GM21529 (cell line): ENCODE results near the gene HNF4A.
"Not testable (repeated sequence)": the region's sequence is repeated elsewhere in the genome, so short reads cannot be mapped to it uniquely, and the experiment has no call there.

Experiments used
- ATAC-seq: cut with Tn5 transposase; IDR thresholded peaks from one replicate; pipeline ENCODE4 v1.9.1; 2021; ENCODE audit not compliant: unreplicated experiment

The HNF4A gene

DNA sequence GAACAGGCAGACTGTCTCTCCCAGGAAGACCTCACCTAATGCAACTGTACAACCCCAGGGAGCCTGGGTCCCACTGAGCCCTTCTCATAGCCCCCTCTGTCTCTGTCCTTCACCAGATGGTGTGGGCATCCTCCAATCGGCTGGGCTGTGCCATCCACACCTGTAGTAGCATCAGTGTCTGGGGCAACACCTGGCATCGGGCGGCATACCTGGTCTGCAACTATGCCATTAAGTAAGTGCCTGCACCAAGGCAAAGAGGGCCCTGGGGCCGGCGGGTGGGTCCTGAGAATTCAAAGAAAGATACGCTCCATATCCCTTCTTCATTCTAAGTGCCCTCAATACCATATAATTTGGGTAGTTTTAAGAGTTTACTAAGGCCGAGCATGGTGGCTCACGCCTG is 10.4 kb upstream of the HNF4A start:
- ATAC-seq: no peak

DNA sequence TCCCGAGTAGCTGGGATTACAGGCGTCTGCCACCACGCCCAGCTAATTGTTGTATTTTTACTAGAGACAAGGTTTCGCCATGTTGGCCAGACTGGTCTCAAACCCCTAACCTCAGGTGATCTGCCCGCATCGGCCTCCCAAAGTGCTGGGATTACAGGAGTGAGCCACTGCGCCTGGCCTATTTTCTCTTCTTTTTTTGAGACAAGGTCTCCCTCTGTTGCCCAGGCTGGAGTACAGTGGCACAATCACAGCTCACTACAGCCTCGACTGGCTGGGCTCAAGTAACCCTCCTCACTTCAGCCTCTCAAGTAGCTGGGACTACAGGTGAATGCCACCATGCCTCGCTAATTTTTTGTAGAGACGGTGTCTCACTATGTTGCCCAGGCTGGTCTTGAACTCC is 9.6 kb upstream of the HNF4A start:
- not testable (repeated sequence) for ATAC-seq

DNA sequence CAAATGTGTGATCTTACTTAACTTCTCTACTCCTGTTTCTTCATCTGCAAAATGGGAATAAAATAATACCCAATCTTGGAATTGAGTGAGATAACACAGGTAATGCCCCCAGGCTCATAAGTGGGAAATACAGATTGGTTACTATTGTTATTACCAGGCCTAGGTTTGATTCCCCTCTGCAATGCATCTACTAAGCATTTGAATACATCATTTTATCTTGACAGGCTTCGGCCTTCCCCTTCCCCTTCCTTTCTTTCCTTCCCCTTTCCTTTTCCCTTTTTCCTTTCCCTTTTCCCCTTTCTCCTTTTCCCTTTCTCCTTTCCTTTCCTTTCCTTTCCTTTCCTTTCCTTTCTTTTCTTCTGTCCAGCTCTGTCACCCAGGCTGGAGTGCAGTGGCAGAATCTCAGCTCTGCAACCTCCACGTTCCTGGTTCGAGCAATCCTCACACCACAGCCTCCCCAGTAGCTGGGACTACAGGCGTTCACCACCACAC is 7.3 kb upstream of the HNF4A start:
- ATAC-seq: no peak

DNA sequence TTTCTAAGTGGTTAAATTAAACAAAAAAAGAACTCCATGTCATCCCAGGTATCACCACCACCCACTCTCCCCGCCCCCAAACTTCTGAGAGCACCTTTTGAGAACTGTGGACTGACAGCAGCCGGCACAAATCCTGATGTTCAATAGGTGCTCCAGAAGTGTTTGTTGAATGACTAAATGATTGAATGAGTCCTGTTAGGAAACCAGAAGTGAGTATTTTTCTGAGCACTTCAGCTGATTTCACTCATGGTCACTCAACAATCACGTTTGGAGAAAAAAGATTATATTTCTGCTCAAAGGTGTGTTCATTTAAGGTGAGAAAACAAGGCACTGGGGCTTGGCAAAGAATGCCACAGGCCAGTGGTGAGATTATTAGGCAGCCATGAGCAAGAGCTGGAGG is 6.2 kb upstream of the HNF4A start:
- no peak for ATAC-seq

DNA sequence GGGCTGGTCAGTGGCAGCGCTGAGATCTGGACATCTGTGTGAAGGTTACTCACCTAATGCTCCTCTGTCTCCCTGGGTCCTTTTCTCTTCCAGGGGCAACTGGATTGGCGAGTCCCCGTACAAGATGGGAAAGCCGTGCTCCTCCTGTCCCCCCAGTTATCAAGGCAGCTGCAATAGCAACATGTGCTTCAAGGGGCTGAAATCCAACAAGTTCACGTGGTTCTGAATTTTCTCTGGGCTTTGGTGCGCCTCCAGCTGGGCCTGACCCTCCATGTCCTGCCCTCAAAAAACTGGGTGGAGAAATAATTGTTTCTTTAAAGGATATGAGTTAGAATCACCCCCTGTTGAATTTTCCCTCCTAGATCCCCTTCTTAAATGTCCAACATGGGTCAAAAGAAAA is 4.9 kb upstream of the HNF4A start:
- ATAC-seq: no peak

DNA sequence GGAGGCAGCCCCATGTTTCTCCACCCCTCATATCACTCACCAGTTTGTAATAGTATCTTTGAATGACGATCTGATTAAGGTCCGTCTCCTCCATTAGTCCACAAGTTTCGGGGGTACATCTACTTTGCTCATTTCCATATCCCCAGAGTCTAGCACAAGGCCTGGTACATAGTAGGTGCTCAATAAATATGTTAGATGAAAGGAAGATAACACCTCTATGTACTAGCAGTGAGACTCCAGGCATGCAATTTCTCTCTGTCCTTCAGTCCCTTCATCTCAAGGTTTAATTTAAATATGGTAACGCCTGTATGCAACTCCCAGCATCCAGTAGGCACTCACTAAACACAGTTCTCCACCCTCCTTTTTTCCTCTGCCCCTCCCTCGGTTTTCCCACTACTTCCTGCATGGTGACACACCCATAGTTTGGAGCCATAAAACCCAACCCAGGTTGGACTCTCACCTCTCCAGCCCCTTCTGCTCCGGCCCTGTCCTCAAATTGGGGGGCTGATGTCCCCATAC is 461 bp upstream of the HNF4A start:
- ATAC-seq: no peak

DNA sequence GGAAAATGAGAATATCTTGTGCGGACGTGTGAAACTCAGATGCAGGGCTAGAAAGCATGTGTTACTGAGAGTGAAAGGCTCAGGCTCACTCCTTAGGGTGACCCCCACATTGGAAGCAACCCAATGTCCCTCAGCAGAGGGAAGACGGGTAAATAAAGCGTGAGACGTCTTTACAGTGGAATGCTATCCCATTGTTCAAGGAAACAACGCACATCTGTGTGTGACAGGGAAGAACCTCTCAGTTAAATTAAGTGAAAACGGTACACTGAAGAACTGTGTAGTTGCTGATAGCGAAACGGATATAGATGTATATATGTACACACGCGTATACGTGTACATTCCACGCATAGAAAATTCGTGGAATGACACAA is 839 bp downstream of the HNF4A start:
- ATAC-seq: no peak

DNA sequence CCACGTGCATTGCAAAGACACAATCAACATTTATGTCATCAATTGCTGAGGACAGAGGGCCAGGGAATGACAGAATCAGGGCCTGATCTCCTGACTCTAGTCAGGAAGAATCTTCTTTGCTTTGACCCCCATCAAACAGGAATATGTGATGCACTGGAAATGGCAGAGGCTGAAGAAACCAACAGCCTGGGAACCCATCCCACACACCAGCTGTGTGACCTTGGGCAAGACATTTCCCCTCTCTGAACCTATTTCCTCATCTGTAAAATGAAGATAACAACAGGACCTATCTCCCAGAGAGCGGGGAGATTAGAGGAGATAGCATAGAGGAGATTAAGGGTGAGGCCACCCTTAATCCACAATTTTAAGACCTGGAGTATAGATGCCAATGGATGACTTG is 1.5 kb downstream of the HNF4A start:
- no peak for ATAC-seq

DNA sequence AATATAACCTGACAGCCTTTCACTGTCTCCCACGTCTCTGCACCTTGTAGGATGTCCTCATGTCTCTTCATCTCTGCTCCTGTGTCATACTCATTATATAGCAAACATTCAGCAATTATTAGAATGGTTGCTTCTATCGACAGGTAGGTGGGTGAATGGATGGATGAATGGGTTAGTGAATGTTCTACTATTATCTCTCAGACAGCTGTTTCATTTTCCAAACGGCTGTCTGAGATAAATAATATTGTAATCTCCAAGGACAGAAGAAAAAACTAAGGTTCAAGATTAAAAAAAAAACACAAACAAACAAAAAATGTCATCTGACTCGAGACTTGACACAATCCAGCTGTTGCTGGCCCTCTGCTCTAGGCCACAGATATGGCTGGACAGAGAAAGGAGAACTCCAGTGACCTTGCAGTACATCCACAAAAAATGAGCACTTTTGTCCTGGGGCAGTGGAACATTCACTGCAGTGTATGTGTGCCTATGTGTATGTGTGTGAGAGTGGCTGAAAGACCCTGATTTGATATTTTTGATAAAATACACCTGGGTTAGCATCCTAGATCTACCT is 2.1 kb downstream of the HNF4A start:
- ATAC-seq: no peak

DNA sequence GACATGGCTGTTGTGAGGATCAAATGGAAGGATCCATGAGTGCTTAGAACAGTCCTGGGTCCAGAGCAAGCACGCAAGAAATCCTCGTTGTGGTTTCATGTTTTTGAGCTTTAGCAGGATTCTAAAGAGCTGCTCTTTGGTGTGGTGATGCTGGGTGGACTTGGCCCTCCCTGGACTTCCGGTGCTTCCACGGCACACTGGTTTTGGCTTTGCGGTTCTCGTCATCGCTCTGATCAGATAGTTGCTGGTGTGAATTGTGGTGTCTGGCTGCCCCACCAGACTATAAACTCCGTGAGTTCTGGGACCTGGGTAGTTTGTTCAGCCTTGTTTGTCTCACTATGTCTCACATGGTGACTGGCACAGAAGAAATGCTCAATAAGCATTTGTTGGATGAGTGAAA is 3.3 kb downstream of the HNF4A start:
- no peak for ATAC-seq

DNA sequence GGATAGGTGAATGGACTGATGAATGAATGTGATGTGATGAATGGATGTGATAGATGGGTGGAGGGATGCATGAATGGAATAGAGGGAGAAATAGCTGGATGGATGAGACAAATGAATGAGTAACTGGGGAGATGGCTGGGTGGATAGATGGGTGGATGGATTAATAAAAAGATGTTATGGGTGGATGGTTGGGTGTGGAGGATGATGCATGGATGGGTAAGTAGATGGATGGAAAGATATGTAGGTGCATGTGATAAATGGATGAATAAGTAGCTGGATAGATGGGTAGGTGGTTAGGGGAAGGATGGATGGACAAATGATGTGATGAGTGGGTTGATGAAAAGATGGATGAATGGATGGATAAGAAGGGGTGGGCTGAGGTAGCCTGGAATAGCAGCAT is 4.7 kb downstream of the HNF4A start:
- ATAC-seq: no peak

DNA sequence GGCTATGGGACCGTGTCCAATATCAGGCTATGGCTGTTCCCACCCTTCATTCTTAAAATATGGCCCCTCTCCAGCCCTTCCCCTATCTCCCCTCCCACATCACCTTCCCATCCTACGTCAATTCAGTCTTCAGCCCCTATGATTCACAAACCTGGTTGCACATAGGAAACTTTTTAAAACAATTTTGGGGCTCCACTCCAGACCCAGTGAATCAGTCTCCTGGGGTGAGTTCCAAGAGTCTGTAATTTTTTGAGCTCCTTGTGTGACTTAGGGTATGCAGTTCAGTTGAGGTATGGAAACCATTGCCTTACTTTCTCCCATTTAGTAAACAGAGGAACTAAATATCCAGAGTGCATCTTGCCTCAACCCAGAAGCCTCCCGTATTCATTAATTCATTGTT is 5.5 kb downstream of the HNF4A start:
- no peak for ATAC-seq

DNA sequence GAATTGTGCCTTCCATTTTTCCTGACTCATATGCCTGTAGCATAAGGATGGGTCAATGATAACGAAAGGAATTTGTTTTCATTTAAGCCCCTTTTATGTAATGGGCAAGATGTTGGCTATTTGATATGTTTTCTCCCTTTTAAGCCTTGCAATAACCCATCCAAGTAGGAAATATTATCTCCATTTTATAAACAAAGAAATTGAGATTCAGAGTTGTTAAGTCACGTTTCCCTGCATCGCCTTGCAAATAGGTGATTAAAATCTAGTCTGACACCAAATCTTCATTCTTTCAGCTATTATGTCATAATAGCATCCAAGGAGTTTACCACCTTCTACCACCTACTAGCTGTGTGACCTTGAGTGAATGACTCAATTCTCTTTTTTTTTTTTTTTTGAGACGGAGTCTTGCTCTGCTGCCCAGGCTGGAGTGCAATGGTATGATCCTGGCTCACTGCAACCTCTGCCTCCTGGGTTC is 7.0 kb downstream of the HNF4A start:
- no peak for ATAC-seq

DNA sequence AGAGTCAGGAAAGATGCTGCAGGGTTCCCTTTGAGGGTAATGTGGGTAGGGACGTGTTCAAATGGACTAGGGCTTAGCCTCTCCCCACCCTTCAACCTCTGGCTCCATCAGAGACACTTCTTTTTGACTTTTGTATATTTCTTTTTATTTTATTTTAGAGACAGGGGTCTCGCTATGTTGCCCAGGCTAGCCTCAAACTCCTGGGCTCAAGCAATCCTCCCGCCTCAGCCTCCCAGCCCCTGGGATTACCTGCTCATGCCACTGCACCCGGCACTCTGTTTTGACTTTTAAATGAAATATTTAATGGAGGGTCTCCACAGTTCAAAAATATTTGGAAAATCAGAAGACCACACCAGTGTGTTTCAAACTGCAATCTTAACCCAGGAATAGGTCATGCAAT is 8.6 kb downstream of the HNF4A start:
- ATAC-seq: no peak

DNA sequence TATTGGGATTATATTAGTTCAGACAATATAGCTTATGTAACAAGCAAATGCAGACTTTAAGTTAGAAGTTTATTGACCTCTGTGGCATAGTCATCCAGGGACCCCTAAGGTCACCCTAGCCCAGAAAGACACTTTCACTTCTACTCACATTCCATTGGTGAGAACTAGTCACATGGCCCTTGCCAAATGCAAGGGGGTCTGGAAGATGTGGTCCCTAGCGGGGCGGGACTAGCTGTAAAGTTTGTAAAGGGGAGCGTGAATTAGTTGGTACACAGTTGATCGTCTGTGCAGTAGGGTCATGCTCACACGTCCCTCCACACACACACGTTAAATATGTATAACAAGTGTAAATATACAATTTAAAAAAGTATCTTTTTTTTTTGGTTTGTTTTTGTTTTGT is 9.3 kb downstream of the HNF4A start:
- no peak for ATAC-seq

DNA sequence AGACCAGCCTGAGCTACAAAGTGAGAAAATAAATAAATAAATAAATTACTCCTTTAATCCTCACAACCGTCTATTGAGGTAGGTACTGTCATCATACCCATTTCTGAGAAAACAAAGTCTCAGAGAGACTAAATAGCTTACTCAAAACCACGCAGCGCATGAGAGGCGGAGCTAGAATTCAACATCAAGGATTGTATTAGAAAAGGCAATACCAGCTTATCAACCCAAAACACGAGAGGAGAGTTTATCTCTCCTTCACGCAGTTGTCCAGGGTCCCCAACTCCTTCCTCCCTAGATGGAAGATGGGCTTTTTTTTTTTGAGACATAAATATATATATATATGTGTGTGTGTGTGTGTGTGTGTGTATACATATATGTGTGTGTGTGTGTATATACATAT is 12.2 kb downstream of the HNF4A start:
- no peak for ATAC-seq

DNA sequence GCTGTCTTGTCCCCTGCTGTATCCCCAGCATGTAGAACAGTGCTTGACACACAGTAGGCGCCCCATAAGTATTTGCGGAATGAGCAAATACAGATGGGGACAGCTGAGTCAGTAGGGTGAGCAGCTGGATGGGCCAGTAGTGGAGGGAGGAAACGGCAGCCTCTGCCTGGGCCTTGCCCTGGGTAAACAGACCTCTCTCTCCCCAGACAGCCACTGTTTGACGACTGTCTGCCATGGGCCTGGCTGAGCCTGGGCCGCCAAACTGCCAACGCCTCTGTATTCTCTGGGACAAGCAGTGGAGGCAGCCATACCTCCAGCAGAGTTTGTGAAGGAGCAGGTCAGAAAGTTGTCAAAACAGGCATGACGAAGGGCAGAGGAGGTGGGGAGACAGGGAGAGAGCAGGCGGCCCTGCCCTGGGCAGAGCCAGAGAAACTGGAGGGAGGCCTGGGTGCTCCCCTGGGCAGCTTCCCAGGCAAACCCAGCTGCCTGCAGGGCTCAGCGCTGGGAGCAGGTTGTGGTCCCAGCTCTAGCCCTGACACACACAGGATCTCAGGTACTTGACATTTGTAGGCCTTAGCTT is 15.2 kb downstream of the HNF4A start:
- ATAC-seq: no peak

DNA sequence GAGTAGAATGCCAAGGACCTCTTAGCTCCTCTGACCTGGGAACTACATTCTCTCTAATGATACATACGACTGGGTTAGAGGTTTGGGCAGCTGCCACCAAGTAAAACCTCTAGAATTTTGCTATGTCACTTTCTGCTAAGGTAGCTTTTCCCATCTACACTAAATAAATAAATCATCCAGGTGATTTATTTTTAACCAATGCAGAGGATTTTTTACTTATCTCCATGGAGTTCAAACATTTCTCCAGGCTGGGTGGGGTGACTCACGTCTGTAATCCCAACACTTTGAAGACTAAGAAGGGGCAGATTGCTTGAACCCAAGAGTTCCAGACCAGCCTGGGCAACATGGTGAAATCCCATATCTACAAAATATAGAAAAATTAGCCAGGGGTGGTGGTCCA is 27.1 kb downstream of the HNF4A start:
- no peak for ATAC-seq

DNA sequence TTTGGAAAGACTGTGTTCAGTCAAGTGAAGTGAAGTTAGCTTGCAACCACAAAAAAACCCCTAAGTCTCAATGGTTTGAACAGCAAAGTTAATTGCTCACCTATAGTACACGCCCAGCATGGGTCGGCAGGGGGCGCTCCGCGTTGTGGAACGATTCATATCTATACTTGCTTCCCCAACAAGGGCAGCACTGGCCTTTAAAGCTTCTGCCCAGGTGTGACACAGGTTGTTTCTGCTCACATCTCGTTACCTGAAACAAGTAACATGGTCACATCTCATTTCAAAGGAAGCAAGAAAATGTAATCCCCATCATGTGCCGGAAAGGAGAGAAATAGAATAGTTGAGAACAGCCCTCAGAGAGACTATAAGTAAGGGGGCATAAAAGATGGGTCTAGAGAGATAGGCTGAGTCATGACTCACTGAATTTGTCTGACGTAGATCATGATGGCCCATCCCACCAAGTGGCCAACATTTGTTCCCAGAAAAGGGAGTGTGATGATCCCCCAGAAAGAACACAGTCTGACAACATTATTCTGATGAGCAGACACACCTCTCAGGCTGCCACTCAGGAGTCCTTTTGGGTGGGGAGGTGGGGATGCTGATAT is 29.0 kb downstream of the HNF4A start:
- peak; percentile 71 for ATAC-seq

DNA sequence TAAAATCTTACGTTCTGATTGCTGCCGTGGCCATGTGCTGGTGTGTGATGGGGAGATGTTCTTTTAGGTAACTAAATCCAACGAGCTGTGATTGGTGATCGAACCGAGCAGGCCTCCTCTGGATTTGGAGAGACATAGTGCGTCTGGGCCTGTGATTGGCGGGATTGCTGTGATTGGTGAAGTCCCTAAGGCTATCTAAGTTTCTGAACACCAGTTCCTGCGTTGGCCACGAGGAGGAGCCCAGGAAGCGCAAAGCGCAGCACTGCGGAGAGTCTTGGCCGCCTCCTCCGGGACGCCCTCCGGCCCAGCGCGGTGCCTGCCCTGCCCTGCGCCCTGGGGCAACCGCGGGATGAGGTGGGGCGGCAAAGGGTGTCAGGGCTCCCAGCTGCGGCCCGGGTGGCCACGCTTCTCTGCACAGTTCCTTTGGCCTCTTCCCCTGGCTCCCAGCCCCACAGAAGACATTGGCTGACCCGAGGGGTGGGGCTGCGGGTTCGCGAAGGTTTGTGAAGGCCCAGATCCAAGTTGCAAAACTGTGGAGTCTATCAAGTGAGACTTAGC is 33.0 kb downstream of the HNF4A start:
- ATAC-seq: peak; percentile 73

DNA sequence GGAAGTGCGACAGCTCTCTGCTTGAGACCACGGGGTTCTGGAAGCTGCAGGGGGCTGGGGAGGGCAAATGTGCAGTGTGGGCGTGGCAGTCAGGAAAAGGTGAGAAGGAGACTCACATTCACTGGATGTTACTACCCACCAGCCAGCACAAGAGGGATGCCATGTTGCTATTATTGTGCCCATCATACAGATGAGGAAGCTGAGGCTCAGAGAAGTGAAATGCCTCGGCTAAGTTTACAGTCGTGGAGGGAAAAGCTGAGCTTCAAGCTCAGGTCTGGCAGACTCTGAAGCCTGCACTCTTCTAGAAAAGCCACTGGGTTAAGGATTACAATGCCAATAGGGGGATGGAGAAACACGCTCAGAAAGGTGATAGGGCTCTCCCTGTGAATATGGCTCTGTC is 34.4 kb downstream of the HNF4A start:
- no peak for ATAC-seq

DNA sequence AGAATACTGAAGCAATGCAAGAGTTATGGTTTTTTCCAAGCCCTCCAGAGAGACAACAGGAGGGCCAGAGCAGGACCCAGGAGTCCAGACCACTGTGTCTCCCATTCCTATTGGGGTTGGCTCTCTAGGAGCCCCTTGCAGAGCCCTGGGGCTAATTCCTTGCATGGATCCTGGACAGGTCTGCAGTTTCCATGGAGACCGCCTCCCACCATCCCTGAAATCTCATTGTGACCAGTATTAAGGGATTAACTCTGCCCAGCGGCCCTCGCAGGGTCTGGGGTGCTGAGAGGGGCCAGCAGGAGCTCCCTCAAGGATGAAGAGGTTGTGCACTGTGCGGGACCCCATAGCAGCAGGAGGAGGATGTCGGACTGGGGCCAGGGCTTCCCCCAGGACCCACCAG is 34.8 kb downstream of the HNF4A start:
- no peak for ATAC-seq
